Measurements from ENCODE around the gene SCAF11.
A peak's percentile ranks its signal among the peaks of the same experiment; 100 is the strongest.

Gene SCAF11

DNA sequence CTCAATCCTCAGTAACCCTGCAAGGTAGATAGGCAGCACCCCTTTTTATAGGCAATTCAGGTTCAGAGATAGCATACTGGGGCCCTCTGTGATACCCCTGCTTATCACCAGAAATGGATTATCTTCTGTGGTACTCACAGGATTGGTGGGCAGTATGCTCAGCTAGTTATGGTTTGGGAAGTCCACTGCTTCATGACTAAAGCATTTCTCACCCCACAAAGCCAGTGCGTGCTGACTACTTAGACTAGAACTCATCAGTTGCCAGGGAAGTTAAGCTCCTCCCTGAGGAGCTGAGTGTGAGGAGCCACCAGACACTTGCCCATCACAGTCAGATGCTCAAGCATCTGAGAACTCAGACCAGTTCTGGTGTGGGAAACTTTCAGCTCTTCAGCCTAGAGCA, 76.3 kb downstream of the SCAF11 start:
- no peak for DNase-seq

GRCh38 chr12:45913631-45914030, 76.7 kb downstream of the SCAF11 start:
- no peak for DNase-seq

GRCh38 chr12:45912774-45913173, 77.6 kb downstream of the SCAF11 start:
- no peak for DNase-seq

GRCh38 chr12:45909041-45909713, 81.2 kb downstream of the SCAF11 start:
- no peak for DNase-seq

DNA sequence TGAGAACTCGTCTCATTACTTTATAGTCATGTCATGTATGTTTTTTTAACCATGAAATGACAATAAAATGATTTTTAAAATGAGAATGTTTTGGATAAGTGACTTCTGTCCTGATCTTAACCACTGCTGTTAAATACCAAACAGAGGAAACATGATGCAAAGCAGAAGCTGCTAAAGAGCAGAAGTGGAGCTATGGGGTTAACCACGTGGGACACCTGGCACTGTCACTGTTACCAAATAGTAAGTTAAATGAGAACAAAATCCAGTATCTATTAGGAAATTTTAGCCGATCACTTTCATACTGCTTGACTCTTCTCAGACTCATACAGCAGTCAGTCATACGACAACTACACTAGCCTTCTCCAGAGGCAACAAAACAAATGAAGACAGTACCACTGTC, 82.4 kb downstream of the SCAF11 start:
- no peak for DNase-seq

- DNase-seq, result no peak
Observed at GRCh38 chr12:45898094-45898493, 92.3 kb downstream of the SCAF11 start.

- DNase-seq, result no peak
Observed at GRCh38 chr12:45895961-45896360, 94.4 kb downstream of the SCAF11 start.

- peak in 17 of 56 donors; percentile 1 to 27 (median 5) for DNase-seq
Observed at GRCh38 chr12:45893240-45893639, 97.1 kb downstream of the SCAF11 start.

- no peak for DNase-seq
Observed at GRCh38 chr12:45890276-45890675, 100.1 kb downstream of the SCAF11 start.

GRCh38 chr12:45887544-45887943, 102.8 kb downstream of the SCAF11 start:
- DNase-seq, result no peak

DNA sequence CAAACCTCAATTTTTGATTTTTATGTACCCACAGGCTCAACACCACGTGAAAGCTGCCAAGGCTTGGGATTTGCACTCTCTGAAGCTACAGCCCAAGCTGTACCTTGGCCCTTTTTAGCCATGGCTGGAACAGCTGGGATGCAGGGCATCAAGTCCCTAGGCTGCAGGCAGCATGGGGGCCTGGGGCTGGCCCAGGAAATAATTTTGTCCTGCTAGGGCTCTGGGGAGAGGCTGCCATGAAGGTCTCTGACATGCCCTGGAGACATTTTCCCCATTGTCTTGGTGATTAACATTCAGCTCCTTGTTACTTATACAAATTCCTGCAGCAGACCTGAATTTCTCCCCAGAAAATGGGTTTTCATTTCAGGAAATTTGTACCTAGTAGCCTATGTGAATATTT, 103.7 kb downstream of the SCAF11 start:
- DNase-seq, result no peak

DNA sequence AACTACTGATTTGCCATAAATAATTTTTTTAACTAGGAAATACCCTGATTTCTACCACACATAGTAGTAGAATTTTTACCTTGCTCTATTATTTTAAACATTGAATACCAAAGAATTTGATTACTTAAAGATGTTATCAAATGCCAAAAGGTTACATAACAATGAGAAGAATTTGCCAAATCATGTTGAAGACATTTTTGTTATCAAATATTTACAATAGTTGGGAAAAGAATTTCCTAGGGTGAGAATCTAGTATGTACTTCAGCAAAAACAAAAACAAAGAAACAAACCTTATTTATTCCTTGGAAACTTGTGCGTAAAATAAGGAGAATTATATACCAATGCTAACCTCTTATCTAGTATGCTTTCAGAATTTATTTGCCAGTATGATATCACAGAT, 107.2 kb downstream of the SCAF11 start:
- DNase-seq, result no peak

DNA sequence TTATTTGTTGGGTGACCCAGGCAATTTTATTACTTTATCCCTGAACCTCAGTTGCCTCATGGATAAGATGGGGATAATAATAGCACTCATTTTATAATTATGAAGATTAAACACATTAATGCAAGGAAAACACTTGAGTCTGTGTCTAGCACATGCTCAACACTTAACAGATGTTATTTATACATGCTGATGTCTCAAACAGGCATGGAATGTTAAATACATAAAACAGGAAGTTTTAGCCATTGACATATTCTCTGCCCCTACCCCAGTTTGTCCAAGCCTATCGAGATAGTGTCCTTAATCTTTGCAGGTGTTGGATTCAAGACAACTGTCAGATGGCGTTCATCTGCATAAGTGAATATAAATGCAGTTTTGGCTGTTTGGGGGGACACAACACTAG, 109.8 kb downstream of the SCAF11 start:
- no peak for DNase-seq

DNA sequence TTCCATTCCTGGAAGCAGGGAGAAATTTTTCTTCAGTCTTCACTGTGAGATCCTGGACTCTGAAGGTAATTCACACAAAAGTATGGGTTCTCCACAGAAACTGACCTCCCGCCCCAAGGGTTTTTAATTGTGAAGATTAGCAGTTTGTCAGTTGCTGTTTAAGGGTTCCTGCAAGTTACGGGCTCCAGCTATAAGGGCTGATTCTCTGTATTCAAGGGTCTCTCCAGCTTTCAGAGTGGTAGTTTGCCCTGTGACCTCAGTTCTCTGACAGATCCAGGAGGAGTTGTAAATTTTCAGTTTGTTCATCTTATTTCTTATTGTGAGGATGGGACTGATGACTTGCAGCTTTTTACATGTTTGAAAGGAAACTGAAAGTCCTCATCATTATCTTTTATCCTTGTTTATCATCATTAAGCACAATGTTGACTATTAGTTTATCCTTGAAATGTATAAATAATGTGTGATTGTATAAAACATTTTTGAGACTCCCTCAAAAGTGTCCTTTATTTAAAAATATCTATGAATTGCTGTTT, 110.9 kb downstream of the SCAF11 start:
- no peak for DNase-seq

DNA sequence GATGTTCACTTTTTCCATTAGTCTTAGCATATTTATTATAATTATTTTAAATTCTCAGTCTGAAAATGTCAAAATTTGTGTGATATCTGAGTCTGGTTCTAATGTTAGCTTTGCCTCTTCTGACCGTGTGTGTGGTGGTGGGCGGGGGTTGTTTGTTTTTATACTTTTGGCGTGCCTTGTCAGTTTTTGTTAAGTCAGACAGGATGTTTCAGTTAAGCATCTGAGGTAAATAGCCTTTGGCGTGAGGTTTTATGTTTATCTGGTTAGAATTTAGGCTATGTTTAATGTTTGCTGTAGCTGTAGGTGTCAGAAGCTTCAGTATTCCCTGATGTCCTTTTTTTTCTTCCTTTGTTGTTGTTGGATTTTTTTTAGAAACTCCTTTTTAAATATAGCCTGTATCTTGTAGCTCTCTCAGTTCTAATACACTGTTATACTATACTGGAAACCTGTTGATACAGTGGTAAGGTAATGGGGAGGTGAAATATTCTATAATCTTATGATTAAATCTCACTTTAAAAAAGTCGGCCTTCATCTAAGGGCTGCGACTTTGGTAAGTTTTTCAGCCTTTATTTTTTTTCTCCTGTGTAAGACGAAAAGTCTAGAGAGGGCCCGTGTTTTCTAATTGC, 111.6 kb downstream of the SCAF11 start:
- no peak for DNase-seq

GRCh38 chr12:45877069-45877468, 113.3 kb downstream of the SCAF11 start:
- DNase-seq, result no peak

DNA sequence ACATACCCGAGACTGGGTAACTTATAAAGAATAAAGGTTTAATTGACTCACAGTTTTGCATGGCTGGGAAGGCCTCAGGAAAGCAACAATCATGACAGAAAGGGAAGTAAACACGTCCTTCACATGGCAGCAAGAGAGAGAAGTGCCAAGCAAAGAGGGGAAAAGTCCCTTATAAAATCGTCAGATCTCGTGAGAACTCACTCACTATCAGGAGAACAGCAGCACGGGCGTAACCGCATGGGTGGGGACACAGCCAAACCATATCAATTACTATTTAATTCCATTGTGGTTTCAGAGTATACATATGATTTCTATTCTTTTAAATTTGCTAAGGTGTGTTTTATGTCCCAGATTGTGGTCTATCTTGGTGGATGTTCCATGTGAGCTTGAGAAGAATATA, 117.9 kb downstream of the SCAF11 start:
- DNase-seq, result no peak
